ENCODE measurements around the gene ROR2. TPM values are rescaled to one million over a fixed set of nuclear protein-coding genes. Genes with fewer than 3 reads are reported as not detected.

ROR2 gene
- total and polyA plus RNA-seq, 2 donors (not counting 3 experiments of a cell fraction or from before 2014, with no cell fraction given), result not detected

- H3K4me3 ChIP-seq (replicated peaks in 1 of 3; ENCODE audit: insufficient read depth in 1 of 3, low read depth in 1 of 3, low read length in 3 of 3), result no peak overlapping the region
- H3K79me2 ChIP-seq (ENCODE audit: control insufficient read depth, insufficient read depth, low read length), result no peaks in the 10 kb centered on the region
- BruUV-seq (replicated peaks), result no TSS peak
- no peak overlapping the region for H3K4me2 ChIP-seq (ENCODE audit: insufficient read depth, low read length)
- H3K9me3 ChIP-seq (replicated peaks; ENCODE audit: control insufficient read depth, insufficient read depth, low read length), result no peaks in the 10 kb centered on the region
- DNase-seq (ENCODE audit: low read depth, low spot score), result no peak
- no peak overlapping the region for H3K27ac ChIP-seq (ENCODE audit: insufficient read depth, low read depth, low read length)
- TF ChIP-seq POLR2A (IDR thresholded peaks at IDR 0.05; ENCODE audit: low read depth, low read length), result no peak
- TF ChIP-seq EZH2 (IDR thresholded peaks at IDR 0.05; ENCODE audit: borderline replicate concordance, low read depth, low read length, severe bottlenecking), result no peak
- no peak for TF ChIP-seq JUN (IDR thresholded peaks at IDR 0.05; ENCODE audit: borderline replicate concordance, insufficient read depth, insufficient read length, low read depth)
- TF ChIP-seq, protein P1, sequence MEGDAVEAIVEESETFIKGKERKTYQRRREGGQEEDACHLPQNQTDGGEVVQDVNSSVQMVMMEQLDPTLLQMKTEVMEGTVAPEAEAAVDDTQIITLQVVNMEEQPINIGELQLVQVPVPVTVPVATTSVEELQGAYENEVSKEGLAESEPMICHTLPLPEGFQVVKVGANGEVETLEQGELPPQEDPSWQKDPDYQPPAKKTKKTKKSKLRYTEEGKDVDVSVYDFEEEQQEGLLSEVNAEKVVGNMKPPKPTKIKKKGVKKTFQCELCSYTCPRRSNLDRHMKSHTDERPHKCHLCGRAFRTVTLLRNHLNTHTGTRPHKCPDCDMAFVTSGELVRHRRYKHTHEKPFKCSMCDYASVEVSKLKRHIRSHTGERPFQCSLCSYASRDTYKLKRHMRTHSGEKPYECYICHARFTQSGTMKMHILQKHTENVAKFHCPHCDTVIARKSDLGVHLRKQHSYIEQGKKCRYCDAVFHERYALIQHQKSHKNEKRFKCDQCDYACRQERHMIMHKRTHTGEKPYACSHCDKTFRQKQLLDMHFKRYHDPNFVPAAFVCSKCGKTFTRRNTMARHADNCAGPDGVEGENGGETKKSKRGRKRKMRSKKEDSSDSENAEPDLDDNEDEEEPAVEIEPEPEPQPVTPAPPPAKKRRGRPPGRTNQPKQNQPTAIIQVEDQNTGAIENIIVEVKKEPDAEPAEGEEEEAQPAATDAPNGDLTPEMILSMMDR (IDR thresholded peaks at IDR 0.05; ENCODE audit: extremely low read depth in 1 of 2, insufficient read depth in 1 of 2, low read depth in 1 of 2, low read length in 2 of 2), result no peak
- TF ChIP-seq POLR2AphosphoS5 (IDR thresholded peaks at IDR 0.05; ENCODE audit: insufficient read depth, low read depth, low read length), result no peak
- TF ChIP-seq MAX (IDR thresholded peaks at IDR 0.05; ENCODE audit: insufficient read depth, insufficient read length), result no peak
- no peak for TF ChIP-seq FOS (IDR thresholded peaks at IDR 0.05; ENCODE audit: borderline replicate concordance, insufficient read depth, low read length)
- TF ChIP-seq MYC (IDR thresholded peaks at IDR 0.05; ENCODE audit: low read depth, low read length), result no peak
- no peak for TF ChIP-seq GATA2 (IDR thresholded peaks at IDR 0.05; ENCODE audit: insufficient read depth, insufficient read length, low read depth, low read length)
- POLR2A ChIA-PET, result no interaction called here
- H4K20me1 ChIP-seq (replicated peaks; ENCODE audit: control insufficient read depth, extremely low read depth, insufficient read depth, low read length), result no peaks in the 10 kb centered on the region
- no peak overlapping the region for H2AFZ ChIP-seq (ENCODE audit: low read depth, low read length)
- intact Hi-C loops (cut with micrococcal nuclease) (no loop called here), dilution Hi-C loops (cut with MboI; ENCODE audit: extremely low pct_ligation_motif_present, low sequenced_read_pairs) (no loop called here)
- CTCF ChIA-PET, result no interaction called here
- FAIRE-seq, result no peak
- H3K36me3 ChIP-seq (ENCODE audit: control insufficient read depth in 2 of 2, extremely low read depth in 1 of 2, insufficient read depth in 2 of 2, low read length in 2 of 2), result no peaks in the 10 kb centered on the region
- no peaks in the 10 kb centered on the region for H3K27me3 ChIP-seq (ENCODE audit: control insufficient read depth in 2 of 2, insufficient read depth in 2 of 2, low read length in 2 of 2)
- H3K4me1 ChIP-seq (ENCODE audit: control insufficient read depth, extremely low read depth, insufficient read depth, low read length), result no peaks in the 10 kb centered on the region
- no peaks in the 10 kb centered on the region for H3K9me1 ChIP-seq (replicated peaks; ENCODE audit: control insufficient read depth, extremely low read depth, insufficient read depth, low read length)
- H3K9ac ChIP-seq (replicated peaks; ENCODE audit: extremely low read depth, insufficient read depth, low read length), result no peak overlapping the region
Observed at GRCh38 chr9:91644433-91644832, 305.6 kb downstream of the ROR2 start.

Data from endothelial cell of umbilical vein (primary cell).